Upper lobe of left lung (tissue), 4 donors: Measurements from ENCODE around the gene DCK.

Source experiments
- POLR2A ChIP-seq, 4 donors: fragments of 450-650 bp; IDR thresholded peaks; one replicate each; pipeline ENCODE4 v1.5.1; 2016 to 2017; ENCODE audit warnings: antibody characterized with exemption in 4 of 4, mild to moderate bottlenecking in 2 of 4
- POLR2AphosphoS5 ChIP-seq, 2 donors: sonication (generic); formaldehyde crosslinking; IDR thresholded peaks; one replicate each; pipeline ENCODE4 v1.5.1; 2017; ENCODE audit warnings: antibody characterized with exemption in 2 of 2
- TF ChIP-seq, protein P1 (sequence below), 6 experiments: fragments of 450-650 bp in 4 of 6; fragments of 200-600 bp in 2 of 6; sonication (generic) in 2 of 6; IDR thresholded peaks; one replicate each; pipeline ENCODE4 v1.5.1; 2016 to 2019; ENCODE audit warnings: antibody characterized with exemption in 6 of 6

DNA sequence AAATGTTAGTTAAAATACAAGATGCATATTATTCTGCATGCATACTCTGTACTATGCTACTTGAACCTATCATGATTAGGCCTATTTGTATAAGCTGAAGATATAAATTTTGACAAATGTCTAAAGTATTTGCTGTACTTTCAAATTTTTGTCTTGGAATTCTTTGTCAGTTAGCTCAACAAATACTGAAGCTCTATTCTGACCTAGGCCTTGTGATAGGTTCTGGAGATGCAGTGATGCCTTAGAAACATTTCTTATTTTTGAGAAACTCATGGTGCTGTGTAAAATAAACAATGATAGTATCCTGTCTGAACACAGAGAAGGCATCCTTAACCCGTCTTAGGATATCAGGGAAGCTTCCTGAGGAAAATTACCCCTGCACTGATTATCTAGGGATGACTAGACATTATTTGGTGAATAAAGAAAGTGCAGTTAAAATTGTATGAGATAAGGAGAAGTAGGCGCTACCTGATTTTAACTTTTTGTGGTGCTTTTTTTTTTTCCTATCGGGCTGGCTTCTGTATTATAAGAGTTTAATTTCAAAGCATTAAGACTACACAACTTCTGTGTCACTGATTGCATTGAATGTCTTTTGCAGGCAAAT lies 47.9 kb upstream of the DCK start:
- no peak for TF ChIP-seq POLR2A (IDR thresholded peaks at IDR 0.05)
- TF ChIP-seq POLR2AphosphoS5 (IDR thresholded peaks at IDR 0.05): no peak
- TF ChIP-seq, protein P1, sequence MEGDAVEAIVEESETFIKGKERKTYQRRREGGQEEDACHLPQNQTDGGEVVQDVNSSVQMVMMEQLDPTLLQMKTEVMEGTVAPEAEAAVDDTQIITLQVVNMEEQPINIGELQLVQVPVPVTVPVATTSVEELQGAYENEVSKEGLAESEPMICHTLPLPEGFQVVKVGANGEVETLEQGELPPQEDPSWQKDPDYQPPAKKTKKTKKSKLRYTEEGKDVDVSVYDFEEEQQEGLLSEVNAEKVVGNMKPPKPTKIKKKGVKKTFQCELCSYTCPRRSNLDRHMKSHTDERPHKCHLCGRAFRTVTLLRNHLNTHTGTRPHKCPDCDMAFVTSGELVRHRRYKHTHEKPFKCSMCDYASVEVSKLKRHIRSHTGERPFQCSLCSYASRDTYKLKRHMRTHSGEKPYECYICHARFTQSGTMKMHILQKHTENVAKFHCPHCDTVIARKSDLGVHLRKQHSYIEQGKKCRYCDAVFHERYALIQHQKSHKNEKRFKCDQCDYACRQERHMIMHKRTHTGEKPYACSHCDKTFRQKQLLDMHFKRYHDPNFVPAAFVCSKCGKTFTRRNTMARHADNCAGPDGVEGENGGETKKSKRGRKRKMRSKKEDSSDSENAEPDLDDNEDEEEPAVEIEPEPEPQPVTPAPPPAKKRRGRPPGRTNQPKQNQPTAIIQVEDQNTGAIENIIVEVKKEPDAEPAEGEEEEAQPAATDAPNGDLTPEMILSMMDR (IDR thresholded peaks at IDR 0.05): no peak
